Stimulated activated CD8-positive, alpha-beta memory T cell treated with anti-CD3 and anti-CD28 coated beads, Interleukin-12 subunit alpha, Interleukin-12 subunit beta, amount 100 ng/mL, for 24 hours (primary cell): ENCODE measurements around the gene CKAP2L.
A peak's percentile ranks its signal among the peaks of the same experiment; 100 is the strongest.

Experiments used
- DNase-seq: peaks from one replicate; pipeline ENCODE4 v3.0.0-alpha.2; 2020; ENCODE audit errors: extremely low read depth

Gene CKAP2L, protein sequence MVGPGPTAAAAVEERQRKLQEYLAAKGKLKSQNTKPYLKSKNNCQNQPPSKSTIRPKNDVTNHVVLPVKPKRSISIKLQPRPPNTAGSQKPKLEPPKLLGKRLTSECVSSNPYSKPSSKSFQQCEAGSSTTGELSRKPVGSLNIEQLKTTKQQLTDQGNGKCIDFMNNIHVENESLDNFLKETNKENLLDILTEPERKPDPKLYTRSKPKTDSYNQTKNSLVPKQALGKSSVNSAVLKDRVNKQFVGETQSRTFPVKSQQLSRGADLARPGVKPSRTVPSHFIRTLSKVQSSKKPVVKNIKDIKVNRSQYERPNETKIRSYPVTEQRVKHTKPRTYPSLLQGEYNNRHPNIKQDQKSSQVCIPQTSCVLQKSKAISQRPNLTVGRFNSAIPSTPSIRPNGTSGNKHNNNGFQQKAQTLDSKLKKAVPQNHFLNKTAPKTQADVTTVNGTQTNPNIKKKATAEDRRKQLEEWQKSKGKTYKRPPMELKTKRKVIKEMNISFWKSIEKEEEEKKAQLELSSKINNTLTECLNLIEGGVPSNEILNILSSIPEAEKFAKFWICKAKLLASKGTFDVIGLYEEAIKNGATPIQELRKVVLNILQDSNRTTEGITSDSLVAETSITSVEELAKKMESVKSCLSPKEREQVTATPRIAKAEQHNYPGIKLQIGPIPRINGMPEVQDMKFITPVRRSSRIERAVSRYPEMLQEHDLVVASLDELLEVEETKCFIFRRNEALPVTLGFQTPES

DNA sequence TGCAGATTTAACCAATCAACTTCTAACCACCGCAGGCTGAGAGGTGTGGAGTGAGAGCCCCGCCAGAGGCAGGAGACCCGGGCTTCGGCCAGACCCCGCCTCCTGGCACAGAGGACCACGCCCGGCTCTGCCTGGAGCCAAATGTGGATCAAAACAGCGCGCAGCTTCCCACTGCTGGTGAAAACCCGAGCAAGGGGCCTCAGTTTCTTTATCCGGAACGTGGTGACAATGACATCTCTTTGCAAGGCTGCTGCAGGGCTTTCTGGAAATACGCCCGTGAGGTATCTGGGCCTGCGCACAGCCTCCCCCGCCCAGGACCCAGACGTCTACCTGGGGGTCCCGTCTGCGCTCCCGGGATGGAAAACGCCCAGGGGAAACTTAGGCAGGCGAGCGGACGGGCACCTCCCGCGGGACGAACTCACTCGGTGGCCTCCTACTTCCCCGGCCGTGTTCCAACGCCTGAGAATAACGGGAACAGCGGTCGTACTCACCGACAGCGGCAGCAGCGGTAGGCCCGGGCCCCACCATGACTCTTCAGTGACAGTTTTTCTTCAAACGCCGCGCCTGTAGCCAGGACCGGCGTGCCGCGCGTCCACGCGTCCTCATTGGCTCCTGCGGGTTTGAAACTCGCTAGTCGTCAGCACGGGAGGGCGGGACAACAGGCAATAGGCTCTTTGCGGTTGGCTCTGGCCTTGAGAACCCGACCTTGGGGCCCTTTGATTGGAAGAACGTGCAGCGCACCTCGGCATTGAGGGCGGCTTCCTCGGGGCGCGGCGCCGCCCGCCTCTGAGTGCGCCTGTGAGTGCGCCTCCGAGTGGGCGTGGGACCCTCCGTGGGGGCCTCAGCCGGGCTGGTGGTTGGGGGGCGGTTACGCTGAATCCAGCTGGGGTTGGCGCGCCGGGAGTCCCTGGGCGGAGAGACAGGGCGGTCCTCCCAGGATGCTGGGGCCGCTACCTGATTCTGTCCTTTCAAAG, at the start of gene CKAP2L:
CKAP2L (minus strand) TSS at position 539 of the 974 bp plus-strand sequence; CDS start at position 528, 11 bp downstream.
- DNase-seq, result peak; percentile 92

DNA sequence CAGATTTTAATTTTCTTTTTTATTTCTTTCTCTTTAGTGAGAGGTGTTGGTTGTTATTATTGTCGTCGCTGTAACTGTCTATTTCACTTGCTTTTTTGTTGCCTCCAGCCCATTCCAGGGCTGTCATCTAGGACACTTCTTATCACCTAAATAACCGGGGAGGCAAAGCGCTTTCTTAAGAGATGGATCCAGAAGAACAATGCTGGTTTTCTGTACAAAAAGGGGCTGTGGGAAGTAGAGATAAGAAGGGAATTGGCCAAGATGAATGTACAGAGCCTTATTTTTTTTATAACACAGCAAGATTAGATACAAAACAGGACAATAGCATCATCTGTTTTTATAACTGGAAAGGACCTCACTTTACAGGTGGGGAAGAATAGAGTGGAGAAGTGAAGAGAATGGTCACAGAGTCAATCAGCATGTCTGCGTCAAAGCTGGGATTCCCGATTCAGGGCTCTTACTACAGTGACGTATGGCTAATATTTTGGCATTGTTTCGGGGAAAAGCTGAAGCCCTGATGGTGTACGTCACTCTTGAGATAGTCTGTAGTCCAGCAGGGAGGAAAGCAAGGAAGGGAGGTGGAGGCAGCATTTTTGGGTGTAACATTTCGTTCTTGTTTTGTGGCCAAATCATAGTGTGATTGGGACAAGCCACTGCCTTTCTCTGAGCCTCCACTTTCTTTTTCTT, 49.0 kb upstream of the CKAP2L start:
- DNase-seq, result no peak

DNA sequence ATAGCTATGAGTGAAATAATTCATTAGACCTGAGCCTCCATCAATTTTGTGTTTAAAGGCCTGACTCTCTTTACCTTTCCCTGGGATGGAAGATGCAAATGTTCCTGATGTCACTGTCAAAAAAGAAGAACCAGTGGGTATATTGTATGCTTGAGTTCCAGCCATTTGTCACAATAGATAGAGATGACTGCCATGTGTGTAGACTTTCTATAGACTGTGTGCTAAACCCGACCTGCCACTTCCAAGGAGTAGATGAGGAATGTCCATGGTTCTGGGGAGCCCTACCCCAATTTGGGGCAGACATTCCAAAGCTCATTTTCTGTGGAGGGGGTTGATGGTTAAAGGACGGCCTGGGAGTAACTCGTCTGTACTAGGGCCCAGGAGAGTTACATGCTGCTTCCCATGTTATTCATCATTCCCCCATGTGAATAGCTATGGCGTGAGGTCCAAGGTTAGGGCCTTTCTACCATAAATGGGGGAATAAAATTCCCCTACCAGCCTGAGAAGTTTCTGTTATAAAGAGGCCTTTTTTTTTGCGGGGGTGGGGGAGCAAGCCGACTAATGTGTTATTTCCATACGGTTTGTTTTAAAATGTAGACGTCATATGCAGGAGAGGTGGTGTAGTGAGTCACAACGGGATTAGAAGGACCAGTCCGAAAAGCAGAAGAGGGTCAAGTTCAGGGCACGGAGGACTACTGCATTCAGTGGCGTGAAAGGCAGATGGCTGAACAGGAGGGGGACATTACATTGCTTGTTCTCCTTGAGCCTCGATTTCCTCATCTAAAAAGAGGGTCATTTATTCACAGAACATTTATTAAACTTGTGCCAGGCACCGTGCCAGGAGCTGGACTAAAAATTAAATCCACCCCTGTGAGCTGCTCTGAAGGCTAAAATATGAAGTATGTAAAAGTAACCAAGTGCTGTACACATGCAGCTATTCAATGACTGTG, 48.2 kb upstream of the CKAP2L start:
- no peak for DNase-seq

DNA sequence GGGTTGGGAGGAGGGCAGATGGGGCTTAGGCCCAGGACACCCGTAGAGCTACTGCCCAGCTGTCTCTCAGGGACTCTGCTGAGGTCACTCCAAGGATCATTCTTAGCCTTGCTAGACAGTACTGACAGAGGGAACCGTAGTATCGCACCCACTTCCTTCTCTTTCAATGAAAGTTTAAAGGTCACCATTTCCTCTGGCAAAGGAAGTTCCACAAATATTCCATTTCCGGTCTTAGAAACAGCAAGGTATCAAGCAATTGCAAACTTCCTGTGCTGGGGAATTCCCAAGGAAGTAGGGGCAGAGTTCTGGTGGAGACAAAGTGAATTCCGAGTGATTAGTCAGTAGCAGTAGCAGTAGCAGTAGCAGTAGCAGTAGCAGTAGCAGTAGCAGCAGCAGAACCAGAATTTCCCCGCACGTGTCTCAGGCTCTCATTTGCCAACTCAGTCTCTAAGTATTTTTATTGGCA, 47.5 kb upstream of the CKAP2L start:
- DNase-seq, result no peak

DNA sequence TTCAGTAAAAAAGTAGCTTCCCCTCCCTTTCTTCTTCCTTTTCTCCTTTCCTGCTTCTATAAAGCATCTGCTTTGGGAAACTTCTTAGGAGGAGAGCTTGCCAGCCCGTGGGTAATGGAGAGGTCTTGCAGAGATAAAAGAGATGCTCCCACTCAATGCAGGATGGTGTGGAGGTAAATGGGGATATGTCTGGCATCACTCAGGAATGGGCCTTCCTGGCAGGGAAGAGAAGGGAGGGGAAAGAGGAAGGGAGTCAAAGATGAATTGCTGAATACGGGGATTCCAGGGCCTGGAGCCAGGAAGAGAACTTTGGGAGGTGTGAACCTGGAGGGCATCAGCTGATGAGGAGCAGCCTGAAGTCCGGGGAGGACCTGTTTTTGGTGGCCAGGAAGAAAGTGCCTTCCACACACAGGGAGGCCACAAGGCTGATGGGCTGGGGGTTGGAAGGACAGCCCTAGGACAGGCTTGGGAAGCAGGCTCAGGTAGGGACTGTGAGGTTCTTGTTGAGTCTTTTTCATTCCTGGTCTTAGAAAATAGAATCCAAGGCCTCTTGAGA, 46.9 kb upstream of the CKAP2L start:
- DNase-seq, result no peak

DNA sequence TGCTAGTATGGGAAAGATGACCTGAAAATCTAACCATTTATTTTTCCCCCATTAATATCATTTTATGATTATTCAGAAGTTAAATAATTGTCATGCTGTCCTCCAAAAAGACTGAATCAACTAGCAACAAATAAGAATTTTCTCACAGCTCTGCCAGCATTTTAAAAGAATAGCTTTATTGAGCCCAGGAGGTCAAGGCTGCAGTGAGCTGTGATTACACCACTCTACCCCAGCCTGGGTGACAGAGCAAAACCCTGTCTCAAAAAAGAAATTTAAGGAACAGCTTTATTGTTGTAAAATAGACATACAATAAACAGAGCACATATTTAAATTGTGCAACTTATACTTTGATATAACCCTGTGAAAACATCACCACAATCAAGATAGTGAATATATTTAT, 44.7 kb upstream of the CKAP2L start:
- no peak for DNase-seq

DNA sequence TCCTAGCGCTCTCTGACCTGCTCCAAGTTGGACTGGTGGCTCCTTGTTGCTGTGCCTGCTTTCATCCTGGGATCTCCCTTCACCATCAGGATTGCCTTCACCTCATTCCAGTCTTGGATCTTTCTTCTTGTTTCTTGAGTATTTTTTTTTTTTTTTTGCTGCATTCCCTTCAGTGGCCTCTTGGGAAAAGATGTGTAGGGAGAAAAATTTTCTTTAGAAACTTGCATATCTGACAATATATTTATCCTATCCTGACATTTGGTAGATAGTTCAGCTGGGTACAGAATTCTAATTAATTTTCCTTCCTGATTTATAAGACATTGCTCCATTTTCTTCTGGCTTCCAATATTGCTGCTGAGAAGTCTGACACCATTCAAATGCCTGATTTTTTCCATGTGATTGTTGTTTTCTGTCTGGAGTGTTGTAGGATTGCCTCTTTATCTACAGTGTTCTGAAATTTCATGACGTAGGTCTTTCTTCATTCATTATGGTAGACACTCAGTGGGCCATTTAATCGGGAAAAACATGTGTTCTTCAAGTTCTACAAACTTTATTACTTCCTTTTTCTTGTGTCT, 42.9 kb upstream of the CKAP2L start:
- no peak for DNase-seq

DNA sequence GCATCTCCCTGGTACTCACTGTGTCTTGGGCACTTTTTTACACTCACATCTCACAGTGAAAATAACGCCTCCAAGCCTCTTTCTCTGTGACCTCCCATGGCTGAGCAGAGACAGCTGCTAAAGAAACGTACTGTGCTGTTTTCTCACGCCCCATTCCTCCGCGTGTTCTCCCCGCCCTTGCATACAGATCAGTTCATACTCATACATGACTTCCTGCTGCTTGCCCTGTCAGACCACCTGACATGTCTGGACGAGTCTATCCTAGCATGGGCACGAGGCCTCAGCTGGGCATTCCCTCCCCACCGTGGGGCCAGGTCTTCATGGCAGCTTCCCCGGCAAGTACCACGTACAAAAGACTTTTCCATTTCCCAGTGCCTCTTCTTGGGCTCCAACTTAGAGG, 41.1 kb upstream of the CKAP2L start:
- DNase-seq, result no peak

DNA sequence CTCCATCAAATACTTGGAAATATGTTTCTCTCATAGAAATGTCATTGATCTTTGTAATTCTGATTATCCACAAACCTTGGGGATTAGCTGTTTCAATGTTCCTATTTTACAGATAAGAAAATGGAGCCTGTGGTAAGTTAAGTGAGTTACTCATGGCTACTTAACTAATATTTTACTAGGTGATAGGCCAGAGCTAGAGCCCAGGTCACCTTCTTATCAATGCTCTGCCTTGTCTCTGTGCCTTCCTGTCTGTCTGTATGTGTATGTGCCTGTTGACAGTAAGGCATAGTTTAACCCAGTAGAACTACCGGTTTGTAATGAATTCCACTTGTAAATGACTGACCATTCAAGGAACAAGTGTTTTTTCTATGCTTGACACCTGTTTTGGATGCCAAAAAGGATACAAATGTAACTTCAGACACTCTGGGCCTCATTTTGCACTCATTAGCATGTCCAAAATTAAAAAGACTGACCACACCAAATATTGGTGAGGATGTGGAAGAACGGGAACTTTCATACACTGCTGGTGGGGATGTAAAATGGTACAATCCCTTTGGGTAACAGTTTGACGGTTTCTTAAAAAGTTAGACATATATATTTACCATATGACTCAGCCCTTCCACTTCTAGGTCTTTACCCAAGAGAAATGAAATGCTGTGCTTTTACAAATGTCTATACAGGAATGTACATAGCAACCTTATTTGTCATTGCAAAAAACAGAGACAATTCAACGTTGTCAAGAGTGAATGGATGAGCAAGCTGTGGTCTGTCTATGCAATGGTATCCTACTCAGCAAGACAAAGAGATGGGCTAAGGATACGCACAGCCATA, 39.5 kb upstream of the CKAP2L start:
- no peak for DNase-seq

DNA sequence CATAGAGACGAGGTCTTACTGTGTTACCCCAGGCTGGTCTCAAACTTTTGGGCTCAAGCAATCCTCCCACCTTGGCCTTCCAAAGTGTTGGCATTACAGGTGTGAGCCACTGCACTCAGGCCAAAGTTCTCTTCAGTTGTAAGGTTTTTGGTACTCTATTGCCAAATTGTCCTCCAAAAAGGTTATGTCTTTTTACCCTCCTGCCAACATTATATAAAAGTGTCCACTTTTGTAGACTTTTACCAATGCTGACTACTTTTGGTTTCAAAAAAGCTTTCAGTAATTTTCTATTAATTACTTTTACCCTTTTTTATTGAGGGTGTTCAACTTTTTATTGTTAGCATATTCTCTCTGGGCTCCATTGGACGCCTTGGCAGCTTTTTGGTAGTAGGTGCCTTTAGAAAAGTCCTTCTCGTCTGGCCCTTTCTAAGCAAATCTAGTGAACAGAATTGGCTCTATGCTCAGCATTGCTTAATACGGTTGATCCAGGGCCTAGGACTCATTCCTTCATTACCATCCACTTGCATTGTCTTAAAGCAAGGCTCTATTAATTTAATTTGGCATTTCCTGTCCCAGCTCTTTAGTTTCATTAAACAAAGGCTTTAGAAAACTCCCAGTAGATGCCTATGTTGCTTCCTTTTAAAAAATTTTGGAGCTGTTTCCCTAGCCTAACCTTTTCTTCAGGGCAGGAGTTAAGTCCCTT, 36.6 kb upstream of the CKAP2L start:
- no peak for DNase-seq

DNA sequence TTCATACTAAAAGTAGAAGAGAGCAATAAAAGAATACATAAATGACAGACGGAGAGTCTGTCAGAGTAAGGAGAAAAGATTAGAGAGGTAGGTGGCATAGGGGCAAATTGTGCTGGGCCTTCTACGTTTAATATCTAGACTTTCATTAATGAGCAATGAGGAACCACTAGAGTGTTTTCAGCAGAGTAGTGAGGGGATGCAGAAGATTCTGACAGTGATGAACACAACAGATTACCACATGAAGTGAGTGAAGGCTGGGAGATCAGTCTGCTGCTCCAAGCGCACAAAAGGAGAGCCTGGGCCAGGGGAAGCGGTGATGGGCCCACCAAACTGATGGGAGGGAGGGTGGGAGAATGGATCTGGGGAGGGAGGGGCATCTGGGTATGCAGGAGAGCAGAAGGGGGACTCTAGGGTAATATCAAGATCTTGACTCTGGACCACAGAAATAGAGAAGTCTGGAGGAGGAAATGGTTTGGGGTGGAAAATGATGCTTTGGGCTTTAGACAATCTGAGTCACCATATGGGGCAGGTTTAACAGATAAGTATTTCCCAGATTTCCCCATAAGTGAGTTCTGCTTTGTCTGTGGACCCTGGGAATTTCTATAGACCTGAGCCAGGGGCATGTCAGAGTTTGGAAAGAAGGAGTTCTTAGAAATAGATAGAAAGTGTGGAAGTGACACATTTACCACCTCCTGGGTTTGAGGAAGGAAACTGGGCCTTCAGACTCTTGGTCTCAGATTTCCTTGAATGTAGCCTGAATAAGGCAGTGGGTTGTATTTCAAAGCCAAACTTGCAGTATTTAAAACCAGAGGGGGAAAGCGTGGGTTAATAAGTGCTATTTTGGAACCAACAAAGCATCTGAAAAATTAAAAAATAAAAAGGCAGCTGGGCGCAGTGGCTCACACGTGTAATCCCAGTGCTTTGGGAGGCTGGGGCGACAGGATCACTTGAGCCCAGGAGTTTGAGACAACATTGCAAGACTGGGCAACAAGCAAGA, 34.9 kb upstream of the CKAP2L start:
- no peak for DNase-seq

DNA sequence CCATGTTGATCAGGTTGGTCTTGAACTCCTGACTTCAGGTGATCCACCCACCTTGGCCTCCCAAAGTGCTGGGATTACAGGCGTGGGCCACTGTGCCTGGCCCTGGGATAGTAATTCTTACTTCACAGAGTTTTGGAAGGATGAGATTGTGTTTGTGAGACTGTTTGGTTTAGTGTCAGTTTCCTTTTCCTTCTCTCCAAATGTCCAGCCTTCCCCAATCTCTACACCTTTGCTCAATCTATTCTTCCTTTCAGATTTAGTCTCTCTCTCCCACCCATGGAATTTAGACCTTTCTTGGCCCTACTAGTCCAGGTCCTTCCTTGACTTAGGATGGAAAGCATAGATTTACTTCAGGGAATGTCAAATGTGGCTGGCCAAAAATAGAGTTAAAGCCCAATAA, 32.1 kb upstream of the CKAP2L start:
- DNase-seq, result no peak

DNA sequence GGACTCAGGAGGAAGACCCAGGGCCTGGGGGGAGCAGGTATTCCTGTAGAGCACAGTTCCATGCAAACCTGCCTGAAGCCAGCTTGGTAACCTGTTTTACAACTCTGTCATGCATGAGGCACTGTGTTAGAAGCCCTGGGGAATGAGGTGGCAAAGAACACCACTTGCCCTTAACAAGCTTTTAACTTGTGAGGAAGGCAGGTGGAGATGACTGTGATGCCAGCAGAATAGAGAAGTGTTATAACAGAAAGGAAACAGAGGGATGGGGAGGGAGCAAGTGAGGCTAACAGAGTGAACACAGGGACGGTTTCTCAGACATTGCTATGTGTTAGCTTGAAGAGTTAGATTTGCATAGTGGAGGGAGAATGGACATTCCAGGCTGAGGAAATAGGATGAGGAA, 31.4 kb upstream of the CKAP2L start:
- DNase-seq, result no peak

DNA sequence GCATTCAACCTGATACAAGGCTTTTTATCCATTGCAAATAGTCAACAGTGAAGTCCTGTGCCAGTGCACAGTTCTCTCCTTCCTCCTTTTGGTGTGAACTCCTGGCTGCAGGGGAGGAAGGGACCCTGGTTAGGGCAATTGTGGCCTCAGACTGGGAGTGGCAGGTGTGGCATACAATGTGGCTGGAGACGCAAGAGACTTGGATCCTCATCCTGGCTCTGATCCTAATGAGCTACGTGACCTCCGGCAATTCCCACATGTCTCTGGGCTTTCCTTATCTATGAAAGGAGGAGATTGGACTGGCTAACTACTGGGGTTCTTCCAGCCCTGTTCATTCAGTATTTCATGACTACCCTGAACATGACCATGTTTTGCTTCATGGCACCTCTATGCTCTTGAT, 30.4 kb upstream of the CKAP2L start:
- no peak for DNase-seq

DNA sequence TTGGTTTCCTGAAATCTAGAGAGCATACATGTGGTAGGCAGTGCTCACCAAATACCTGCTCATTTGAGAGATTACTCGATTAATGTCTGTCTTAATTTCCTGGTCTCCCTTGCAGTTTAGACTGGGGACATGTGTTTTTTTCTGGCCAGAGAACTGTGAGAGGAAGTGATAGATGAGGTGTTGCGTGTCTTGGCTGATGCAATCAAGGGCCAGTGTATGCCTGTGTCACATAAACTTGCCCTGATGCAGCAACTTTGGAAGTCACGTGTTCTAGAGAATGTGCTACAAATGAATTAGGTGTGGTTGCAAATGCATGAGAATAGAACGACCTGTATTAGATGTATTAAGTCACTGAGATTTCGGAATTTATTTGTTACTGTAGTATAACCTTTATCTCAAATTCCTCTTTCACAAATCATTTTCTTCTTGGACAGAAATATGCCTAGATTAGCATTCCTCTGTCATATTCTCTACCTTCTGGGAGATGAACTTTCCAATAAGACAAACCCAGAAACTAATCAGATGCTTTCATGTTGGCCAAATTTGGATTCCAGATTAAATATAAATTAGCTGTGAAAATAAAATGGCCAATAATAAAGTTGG, 29.8 kb upstream of the CKAP2L start:
- DNase-seq, result no peak

DNA sequence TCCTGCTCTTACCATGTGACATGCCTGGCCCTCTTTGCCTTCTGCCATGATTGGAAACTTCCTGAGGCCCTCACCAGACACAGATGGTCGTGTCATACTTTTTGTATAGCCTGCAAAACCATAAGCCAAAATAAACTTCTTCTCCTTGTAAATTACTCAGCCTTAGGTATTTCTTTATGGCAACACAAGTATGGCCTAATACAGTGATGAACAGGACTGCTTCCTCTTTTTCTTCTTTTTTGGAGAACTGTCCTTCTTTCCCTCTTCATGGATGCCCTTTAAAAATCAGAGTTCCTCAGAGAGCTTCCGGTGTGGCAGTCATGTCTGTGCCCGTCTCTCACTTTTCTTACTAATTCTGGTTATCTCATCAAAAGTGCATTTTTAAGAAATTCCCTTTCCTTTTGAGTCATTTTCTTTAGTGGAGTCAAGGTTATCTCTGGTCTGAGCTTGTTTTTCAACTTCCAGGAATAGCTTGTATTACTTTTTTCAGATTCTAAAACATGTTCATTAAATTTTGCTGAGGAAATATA, 29.1 kb upstream of the CKAP2L start:
- DNase-seq, result no peak
